Stimulated activated CD8-positive, alpha-beta memory T cell treated with anti-CD3 and anti-CD28 coated beads, Interleukin-15, amount 100 ng/mL, for 4 hours (primary cell): ENCODE data around the gene TDRD10.
"Not testable (repeated sequence)": the region's sequence is repeated elsewhere in the genome, so short reads cannot be mapped to it uniquely, and the experiment has no call there.

Experiments
- DNase-seq, 2 donors: peaks; one replicate each; pipeline ENCODE4 v3.0.0-alpha.2; 2020; ENCODE audit warnings: low read depth in 2 of 2

TDRD10 gene

DNA sequence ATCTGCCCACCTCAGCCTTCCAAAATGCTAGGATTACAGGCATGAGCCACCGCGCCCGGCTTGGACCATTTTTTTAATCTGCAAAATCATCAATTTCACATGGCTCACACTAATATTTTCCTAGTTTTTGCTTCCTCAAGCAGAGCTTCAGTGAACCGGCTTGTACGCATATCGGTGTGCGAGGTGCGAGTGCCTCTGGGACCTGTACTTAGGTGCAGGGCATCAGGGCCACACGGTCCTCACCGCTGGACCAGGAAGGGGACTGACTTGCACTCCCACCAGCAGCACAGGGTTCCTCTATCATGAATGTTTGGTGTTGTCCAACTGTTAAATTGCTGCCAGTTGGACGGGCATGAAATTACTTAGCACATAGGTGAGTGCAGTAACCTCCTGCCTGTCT, 15.6 kb downstream of the TDRD10 start:
- DNase-seq, result no peak

DNA sequence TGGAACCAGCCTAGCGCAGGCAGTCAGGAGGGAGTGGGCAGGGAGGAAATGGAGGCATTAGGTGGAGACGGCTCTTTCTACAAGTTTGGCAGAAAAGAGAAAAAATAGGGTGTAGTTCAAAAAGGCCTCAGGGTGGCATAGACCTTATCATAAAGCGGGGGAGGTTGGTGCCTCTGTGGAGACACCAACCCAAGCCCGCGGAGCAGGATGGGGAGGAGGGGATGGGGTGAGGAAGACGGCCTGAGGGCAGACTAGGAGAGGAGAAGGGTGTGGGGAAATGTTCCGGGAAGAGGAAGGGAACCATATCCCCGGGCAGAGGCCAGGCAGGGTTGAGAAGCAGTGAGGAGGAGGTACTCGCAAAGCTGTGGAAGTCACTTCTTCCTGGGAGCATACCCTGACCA, 17.6 kb downstream of the TDRD10 start:
- no peak for DNase-seq

DNA sequence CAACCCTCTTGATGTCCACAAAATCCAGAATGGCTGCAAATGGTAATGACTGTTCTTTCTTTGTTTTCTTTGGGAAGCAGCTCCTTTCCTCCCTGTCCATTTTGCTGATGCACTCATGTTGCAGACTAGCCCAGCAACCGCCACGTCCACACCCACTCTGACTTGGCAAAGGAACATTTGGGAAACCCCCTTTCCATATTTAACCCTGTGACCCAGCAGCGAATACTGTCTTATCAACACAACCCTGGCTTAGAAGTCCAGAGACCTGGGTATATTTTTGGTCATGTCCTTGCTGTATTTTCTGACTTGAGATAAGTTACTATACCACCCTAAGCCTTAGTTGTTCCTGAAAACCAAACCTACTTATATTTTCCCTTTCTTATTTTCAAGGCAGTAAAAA, 18.3 kb downstream of the TDRD10 start:
- DNase-seq, result no peak

DNA sequence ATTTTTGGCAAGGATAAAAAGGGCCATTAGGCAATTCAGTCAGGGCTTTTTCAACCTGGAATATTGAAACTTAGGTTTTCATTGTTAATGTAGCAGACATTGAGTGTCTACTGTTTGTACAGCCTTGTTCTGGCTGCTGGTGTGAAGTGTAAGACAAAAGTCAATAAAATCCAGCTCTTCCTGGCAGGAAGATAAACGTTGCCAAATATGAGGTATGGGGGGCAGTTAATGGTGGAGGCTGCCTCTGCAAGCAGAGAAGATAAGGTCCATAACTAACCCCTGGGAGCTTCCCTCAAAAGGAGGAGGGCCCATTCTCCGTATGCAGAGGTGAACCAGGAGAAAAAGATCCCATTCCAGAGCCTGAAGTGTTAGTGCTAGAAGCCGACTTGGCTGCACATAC, 19.7 kb downstream of the TDRD10 start:
- DNase-seq, result no peak

DNA sequence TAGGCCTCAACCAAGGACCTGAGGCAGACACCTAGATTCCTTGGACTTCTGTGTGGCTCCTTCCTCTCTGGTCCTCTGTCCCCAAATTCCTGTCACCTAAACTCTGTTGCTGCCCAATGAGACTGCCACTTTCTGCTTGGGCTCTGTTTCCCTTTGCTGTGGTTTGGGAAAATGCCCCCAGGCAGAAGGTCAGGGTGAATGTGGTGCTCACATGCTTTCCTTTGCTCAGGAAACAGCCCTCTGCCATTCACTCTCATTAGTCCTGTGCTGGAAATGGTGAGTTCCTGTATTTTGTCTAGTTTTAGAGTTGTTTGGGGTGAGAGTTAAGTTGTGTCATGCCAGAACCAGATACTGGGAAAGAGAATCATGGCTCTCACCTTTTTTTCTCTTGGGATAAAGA, 22.9 kb downstream of the TDRD10 start:
- no peak for DNase-seq

DNA sequence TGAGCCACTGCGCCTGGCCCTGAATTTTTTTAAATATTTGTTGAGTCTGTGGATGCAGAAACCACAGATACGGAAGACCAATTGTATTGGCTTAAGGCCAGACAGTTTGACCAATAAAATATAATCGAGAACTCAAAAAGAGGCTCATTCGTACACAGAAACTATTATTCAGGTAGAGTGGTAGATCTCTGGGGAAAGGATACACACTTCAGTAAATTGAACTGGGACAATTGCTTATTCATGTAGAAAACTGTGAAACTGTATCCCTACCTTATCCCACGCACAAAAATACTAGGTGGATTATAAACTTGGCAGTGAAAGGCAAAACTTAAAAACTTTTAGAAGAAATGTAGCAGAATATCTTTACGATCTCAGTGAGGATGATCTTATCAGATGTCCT, 25.2 kb downstream of the TDRD10 start:
- DNase-seq, result no peak

DNA sequence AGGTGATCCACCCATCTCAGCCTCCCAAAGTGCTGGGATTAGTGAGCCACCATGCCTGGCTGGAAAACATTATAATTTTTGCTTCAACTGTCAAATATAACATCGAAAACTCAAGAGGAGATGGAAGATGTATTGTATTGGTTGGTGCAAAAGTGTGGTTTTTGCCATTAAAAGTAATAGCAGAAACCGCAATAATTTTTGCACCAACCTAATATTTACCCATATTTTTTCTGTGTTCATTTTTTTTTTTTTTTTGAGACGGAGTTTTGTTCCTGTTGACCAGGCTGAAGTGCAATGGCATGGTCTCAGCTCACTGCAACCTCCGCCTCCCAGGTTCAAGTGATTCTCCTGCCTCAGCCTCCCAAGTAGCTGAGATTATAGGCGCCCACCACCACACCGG, 27.3 kb downstream of the TDRD10 start:
- DNase-seq, result no peak

DNA sequence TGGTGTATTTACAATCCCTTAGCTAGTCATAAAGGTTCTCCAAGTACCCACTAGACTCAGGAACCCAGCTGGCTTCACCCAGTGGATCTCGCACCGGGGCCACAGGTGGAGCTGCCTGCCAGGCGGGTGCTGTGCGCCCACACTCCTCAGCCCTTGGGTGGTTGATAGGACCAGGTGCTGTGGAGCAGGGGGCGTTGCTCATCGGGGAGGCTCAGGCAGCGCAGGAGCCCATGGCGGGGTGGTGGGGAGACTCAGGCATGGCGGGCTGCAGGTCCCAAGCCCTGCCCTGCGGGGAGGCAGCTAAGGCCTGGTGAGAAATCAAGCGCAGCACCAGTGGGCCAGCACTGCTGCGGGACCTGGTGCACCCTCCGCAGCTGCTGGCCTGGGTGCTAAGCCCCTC, 29.9 kb downstream of the TDRD10 start:
- not testable (repeated sequence) for DNase-seq

DNA sequence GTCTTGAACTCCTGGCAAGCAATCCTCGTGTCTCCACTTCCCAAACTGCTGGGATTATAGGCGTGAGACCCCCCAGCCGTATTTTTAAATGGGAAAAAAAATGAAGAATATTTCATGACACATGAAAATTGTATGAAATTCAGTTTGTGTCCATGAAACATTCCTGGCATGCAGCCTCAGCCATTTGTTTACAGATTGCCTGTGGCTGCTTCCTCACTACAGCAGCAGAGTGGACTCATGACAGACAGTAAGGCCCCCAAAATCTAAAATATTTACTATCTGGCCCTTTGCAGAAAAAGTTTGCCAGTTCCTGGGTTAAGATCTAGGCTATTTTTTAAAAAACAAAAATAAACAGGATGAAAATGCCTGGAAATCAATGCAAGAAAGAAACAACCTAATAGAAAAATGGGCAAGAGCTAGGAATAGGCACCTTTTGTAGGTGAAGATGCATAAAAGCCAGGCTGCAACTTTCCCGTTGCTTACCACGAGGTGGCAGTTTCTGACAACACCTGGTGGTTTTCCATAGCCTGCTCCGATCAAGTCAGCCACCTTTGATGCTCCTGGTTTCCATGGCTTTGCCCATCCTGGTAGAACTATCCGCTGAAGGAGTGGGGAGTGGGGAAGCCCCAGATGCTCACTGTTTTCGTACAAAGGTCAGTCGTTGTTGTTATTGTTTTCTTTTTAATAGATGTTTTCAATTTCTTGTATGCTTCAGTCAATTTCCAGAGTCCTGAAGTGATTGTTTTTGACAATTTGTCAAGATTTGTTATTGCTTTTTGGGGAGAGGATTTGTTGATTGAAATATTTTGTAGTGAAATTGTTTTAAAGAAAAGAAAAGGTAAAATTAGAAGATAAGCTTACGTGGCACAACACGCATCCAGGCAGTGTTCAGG, 32.2 kb downstream of the TDRD10 start:
- no peak for DNase-seq

DNA sequence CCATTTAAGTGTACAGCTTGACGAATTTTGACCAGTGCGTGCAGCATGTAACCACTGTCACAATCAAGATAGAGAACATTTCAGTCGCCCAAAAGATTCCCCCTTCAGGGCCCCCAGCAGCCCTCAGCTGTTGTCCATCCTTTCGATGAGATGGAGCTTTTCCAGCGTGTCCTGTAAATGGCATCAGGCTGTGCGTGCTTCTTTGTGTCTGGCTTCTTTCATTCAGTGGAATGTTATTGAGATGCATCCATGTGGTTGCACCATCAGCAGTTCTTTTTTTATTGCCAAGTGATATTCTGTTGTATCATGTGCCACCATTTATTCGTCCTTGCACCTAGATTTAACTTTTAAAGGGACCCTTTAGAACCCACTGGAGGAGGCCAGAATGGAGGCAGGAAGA, 34.6 kb downstream of the TDRD10 start:
- no peak for DNase-seq

DNA sequence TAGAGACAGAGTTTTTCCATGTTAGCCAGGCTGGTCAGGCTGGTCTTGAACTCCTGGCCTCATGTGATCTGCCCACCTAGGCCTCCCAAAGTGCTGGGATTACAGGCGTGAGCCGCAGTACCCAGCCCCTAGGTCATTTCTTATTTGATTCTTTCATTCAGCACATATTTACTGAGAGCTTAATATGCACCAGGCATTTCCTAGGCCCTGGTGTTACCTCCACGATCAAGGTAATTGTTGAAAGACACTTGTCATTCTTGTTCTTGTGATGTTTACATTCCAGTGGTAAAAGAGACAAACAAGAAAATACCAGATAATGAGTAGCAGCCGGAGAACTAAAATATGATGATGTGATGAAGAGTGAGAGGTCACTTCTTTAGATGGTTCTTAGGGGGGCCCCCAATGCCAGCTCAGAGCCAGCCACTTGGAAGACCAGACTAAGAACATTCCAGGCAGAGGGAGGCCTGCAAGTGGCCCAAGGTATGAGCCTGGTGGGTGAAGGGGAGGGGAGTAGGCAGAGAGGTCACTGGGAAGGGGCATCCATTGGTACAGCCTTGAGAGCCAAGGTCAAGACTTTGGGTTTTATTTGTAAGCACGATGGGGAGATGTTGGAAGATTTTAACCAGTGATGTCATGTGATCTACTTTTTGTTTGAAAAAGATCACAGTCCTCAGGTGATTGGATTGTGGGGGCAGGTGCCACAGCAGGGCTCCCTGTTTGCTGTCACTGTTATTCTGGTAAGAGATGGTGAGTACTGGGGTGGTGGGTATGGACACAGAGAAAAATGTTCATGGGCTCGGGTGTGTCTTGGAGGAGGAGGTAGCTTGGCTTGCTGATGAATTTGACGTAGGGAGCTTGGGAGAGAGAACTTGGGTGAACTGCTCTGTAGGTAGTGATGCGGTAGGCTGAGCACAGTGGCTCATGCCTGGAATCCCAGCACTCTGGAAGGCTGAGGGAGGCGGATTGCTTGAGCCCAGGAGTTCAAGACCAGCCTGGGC, 37.8 kb downstream of the TDRD10 start:
- DNase-seq, result no peak

DNA sequence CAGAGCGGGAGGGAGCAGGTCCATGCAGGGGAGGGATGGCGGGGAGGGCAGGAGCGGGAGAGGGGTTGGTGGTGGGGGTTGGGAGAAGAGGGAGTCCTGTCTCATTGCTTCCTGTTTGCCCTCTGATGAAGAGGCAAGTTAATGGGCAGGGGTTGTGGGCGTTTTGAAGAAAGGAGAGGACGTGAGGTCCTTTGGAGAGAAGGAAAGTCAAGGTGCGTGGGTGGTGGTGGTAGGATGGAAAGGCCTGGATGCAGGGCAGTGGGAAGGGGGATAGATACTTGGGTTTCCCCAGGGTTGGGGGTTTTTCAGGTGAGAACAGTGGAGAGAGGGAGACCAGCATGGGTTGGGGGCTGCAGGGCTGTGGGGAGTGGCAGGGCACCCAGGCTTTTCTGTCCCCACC, 39.2 kb downstream of the TDRD10 start:
- no peak for DNase-seq

DNA sequence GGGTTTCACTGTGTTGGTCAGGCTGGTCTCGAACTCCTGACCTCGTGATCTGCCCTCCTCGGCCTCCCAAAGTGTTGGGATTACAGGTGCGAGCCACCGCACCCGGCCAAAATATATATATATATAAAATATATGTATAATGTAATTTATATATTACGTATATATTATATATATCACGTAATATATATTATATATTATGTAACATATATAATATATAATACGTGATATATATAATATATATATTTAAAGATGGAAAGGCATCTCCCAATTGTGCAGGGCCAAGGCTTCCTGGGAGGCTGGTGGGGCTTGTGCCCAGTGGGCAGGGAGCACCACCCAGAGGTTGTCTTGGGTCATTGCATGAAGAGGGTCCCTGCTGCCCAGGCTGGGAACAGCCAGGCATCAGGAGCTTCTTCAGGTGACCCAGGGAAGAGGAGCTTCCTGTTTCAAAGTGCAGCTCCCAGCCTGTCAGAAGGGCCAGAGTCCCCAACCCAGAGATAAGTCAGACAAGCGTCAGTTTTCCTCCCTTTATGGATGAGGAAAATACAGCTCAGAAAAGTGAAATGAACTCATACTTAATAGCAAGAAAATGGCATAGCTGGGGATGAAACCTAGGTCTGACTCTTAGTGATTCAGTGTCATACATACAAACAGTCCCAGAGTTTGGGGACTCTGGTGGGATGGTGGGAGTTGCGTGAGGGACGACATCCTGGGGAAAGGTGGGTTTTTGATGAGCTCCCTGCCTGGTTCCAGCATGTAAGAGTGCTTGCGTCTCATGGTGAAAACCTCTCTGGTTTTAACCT, 44.4 kb downstream of the TDRD10 start:
- peak in 1 of 2 donors; percentile 19 for DNase-seq

DNA sequence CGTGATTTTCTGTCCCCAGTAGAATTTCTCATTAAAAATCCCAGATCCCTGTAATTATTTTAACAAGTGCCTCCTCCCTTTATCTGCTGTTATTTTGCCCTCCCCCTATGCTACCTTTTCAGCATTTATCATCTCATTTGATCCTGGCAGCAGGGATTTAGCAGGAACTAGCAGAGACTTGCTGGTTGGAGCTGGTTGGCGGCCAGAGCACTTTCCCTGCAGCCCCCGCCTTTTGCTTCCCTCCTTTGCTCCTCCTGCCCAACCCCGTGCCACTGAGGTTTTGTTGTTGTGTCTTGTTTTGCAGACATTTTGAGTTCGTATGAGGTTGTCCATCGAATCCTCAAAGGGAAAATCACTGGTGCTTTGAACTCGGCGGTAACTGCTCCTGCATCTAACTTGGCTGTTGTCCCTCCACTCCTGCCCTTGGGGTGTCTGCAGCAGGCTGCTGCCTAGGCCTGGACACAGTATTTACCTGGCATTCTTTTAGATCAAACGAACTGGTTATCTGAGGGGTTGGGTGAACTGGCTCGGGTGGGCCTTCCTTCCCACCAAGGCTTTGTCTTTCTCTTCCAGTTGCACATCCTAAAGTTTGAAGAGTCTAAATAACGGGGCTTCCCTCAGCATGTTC, 45.2 kb downstream of the TDRD10 start:
- DNase-seq, result no peak

DNA sequence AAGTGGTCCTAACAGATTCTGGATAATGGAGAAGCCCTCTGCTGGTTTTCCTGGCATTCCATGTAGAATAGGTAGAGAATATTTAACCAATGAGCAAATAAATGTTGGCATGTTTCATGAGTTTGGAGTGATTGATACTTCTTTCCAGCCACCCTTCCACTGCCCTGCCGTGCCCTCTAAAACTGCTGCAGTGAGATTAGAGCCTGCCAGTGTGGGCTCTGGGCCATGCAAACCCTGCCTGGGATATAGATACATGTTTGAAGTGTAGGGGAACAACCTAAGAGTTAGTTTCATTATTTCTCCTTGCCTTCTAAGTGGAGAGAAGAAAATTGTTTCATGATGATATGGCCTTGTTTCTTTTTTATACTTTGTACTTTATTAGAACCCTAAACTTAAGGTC, 46.0 kb downstream of the TDRD10 start:
- DNase-seq, result no peak

DNA sequence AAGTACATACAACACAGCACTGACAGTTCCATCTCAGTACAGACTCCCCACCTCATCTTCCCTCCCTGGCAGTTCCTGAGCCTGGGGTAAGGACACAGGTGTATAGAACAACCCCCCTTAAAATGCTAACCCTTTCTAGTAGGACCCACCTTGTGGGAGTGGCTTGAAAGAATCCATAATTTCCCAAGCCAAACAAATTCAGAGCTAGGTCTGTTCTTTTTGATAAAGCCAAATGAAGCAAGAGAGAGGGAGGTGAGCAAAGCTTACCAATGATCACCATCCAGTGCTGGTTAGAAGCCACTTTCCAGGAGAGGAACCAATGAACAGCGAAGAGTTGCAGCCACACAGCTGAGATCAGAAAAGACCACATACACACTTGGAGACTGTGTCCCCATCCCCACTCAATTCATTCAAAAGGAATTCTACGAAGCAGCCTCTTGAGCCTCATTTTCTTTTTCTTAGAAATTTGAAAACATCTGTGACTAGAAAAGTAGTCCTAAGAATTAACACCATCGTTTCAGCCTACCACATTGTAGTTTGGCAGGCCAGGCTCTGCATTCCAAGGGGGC, 47.3 kb downstream of the TDRD10 start:
- DNase-seq, result no peak

DNA sequence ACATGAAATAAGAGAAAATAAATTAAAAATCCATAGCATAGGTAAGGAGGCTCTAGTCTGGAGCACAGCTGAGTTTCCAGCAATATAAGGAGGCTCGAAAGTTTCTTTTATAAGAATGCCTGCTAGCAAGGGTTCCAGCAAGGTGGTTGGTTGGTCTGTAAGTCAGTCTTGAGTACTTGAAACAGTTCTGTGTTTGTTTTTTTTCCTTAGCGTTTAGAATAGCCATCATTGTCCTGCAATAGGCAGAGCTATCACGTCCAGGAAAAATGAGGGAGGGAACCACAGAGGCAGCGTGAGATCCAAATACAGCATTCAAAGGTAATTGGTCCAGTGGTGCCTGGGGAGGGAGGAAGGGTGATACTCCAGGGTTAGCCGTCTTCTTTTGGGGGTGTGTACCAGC, 48.1 kb downstream of the TDRD10 start:
- DNase-seq, result no peak

DNA sequence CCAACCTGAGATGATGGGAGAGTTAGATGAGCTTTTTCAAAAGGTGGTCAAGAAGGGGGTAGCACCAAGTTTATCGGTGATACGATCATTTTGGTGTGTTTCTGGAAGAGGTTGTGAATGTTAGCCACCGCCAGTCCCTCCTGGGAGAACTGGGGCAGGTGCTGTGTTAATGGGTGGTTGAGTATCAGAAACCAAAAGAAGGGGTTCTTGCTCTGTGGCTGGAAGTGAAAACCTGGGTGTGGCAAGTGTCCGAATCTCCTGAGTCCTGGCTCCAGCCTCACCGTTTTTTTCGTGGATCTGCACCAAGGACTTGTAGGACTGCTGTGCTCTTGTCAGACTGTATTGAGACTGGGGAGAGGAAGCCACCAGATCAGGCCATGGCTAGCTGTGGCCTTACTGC, 48.6 kb downstream of the TDRD10 start:
- DNase-seq, result no peak

DNA sequence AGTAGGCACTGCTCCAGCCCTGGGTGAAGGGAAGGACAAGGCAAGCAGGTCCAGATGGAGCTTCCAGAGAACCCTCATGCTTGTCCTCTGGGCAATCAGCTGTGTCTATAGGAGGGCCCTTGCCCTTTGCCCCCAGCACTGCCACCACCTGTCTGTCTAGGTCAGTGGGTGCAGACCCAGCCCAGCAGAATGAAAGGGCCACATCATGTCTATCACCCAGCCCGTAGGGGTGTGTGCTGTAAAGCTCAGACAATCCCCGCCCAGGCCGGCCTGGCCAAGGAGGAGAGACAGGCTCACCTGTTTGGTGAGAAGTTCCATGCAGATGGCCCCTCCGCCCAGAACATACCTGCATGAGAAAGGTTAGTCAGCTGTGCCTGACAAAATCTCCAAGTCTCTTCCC, 49.5 kb downstream of the TDRD10 start:
- DNase-seq, result no peak

DNA sequence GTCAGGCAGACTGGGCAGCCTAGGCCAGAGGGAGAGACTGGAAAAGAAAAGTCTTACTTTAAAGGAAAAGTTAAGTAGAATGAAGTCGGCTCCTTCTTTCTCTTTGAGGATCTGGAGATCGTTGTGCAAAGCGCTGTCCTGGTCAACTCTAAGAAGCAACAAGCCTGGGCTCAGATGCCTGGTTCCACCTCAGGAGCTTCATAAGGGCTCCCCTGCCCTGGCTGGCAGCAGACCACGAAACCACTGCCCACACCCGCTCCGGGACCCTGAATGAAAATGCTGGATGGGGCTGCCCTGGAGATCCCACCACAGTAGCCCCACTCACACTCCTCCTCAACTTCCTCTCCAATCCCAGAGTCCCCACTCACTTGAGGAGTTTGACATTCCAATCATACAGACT, 50.0 kb downstream of the TDRD10 start:
- no peak for DNase-seq
